ENCODE results near the gene DENND4C.

DNA sequence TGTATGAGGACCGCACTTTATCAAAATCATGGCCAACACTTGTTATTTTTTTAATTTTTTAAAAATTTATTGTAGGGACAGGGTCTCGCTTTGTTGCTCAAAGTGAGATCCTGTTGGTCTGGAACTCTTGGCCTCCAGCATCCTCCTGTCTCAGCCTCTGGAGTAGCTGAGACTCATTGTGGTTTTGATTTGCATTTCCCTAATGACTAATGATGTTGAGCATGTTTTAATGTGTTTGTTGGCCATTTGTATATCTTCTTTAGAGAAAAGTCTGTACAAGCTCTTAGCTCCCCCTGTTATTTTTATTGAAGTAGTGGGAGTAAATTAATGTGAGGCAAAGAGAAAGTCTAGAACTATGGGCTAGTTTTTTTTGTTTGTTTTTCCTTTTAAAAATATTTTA, 151.2 kb downstream of the DENND4C start:
- no peak for TF ChIP-seq CTCF (conservative IDR thresholded peaks at IDR 0.05 in 1 of 2, IDR thresholded peaks at IDR 0.05 in 1 of 2; ENCODE audit: low read depth in 1 of 2, low read length in 2 of 2)
- TF ChIP-seq EZH2 (IDR thresholded peaks at IDR 0.05; ENCODE audit: low read length, missing control alignments), result no peak

All from fibroblast of lung (primary cell).